ENCODE results near the gene DLG2.

DLG2 gene

DNA sequence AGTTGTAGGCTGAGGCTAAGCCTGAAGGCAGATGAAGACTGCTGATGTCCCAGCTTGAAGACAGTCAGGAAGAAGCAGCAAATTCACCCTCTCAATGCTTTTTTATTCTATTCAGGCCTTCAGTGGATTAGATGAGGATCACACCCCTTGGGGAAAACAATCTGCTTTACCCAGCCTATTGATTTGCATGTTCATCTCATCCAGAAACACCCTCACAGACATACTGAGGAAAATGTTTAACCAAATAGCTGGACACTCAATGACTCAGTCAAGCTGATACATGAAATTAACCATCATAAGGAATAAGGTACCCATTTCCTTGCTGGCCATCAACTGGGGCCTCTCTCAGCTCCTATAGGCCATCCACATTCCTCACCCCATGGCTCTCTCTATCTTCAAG is 1791.1 kb downstream of the DLG2 start:
- H3K4me1 ChIP-seq (ENCODE audit: control insufficient read depth, insufficient read depth, low read length, poor library complexity, severe bottlenecking) = no peaks in the 10 kb centered on the region
- no peak overlapping the region for H3K27ac ChIP-seq (ENCODE audit: insufficient read depth, low read length, poor library complexity, severe bottlenecking)

DNA sequence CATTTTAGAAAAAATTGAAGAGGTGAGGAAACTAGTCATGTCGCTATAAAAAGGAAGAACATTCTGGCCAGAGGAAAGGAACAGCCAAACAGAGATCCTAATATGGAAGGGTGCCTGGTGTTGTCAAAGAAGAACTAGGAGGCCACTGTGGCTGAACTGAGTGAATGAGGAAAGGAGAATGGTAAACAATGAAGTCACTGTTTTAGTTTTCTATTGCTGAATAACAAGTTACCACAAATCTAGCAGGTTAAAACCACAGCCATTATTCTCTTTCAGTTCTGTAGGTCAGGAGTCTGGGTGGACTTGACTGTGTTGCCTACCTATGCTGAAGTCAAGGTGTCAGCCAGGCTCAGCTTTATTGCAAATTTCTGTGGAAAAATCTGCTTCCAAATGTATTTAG is 1791.7 kb downstream of the DLG2 start:
- Histone ChIP-seq H3K27ac (ENCODE audit: insufficient read depth, low read length, poor library complexity, severe bottlenecking) (no peak overlapping the region), H3K4me1 (ENCODE audit: control insufficient read depth, insufficient read depth, low read length, poor library complexity, severe bottlenecking) (no peaks in the 10 kb centered on the region), H3K27me3 (replicated peaks; ENCODE audit: control insufficient read depth, insufficient read depth, low read length, poor library complexity, severe bottlenecking) (no peaks in the 10 kb centered on the region), H3K9me3 (ENCODE audit: control insufficient read depth, low read length) (no peaks in the 10 kb centered on the region), H3K36me3 (ENCODE audit: control insufficient read depth, insufficient read depth, low read length) (no peaks in the 10 kb centered on the region), H3K4me3 (ENCODE audit: insufficient read depth, low read depth, low read length, poor library complexity, severe bottlenecking) (no peak overlapping the region)
- no peak for DNase-seq

More for the DNA sequence above, 1791.1 kb downstream of the DLG2 start:
- Histone ChIP-seq H3K4me3 (ENCODE audit: insufficient read depth, low read depth, low read length, poor library complexity, severe bottlenecking) (no peak overlapping the region), H3K36me3 (ENCODE audit: control insufficient read depth, insufficient read depth, low read length) (no peaks in the 10 kb centered on the region), H3K27me3 (replicated peaks; ENCODE audit: control insufficient read depth, insufficient read depth, low read length, poor library complexity, severe bottlenecking) (no peaks in the 10 kb centered on the region), H3K9me3 (ENCODE audit: control insufficient read depth, low read length) (no peaks in the 10 kb centered on the region)
- DNase-seq = no peak

DNA sequence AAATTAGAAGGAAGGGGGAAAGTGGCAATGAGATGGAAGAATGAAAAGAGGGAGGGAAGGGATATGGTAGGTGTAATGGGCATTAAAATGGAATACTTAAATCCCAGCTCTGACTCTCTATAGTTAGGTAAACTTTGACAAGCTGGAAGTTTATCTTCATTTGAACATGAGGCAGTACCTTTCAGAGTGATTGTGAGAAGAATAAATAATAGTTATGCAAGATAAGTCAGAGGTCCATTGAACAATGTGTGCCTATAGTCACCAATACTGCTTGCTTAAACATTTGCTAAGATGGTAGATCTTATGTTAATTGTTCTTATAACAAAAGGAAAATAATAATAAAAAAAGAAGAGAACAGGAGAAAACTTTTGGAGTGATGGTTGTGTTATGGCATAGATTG is 1795.2 kb downstream of the DLG2 start:
- Histone ChIP-seq H3K9me3 (ENCODE audit: control insufficient read depth, low read length) (no peaks in the 10 kb centered on the region), H3K4me3 (ENCODE audit: insufficient read depth, low read depth, low read length, poor library complexity, severe bottlenecking) (no peak overlapping the region), H3K4me1 (ENCODE audit: control insufficient read depth, insufficient read depth, low read length, poor library complexity, severe bottlenecking) (no peaks in the 10 kb centered on the region), H3K27me3 (replicated peaks; ENCODE audit: control insufficient read depth, insufficient read depth, low read length, poor library complexity, severe bottlenecking) (no peaks in the 10 kb centered on the region), H3K36me3 (ENCODE audit: control insufficient read depth, insufficient read depth, low read length) (no peaks in the 10 kb centered on the region), H3K27ac (ENCODE audit: insufficient read depth, low read length, poor library complexity, severe bottlenecking) (no peak overlapping the region)
- DNase-seq = no peak

DNA sequence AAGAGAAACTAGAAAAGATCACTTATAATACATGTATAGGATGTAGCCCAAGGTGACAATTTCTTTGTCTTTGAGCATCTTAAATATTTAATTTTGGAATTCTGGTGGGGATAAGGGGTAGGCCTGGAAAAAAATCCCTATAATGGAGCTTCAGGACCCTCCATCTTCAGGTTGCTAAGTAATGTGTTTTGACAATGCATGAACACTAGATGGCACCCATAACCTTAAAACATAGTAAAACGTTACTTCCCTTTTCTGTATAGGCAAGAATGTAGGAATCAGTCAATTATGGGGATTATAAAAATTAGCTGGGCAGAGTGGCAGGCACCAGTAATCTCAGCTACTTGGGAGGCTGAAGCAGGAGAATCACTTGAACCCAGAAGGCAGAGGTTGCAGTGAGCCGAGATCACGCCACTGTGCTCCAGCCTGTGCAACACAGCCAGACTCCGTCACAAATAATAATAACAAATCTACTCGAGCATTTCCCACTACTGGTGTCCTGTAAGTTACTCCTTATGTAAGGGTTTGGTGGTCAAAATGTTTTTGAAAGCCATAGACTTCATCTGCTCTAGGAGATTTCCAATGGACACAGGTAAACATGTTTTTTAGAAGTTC is 1799.1 kb downstream of the DLG2 start:
- no peaks in the 10 kb centered on the region for H3K9me3 ChIP-seq (ENCODE audit: control insufficient read depth, low read length)
- DNase-seq = no peak
- no peak overlapping the region for H3K27ac ChIP-seq (ENCODE audit: insufficient read depth, low read length, poor library complexity, severe bottlenecking)
- H3K4me3 ChIP-seq (ENCODE audit: insufficient read depth, low read depth, low read length, poor library complexity, severe bottlenecking) = no peak overlapping the region
- no peaks in the 10 kb centered on the region for H3K4me1 ChIP-seq (ENCODE audit: control insufficient read depth, insufficient read depth, low read length, poor library complexity, severe bottlenecking)
- no peaks in the 10 kb centered on the region for H3K27me3 ChIP-seq (replicated peaks; ENCODE audit: control insufficient read depth, insufficient read depth, low read length, poor library complexity, severe bottlenecking)
- H3K36me3 ChIP-seq (ENCODE audit: control insufficient read depth, insufficient read depth, low read length) = no peaks in the 10 kb centered on the region

DNA sequence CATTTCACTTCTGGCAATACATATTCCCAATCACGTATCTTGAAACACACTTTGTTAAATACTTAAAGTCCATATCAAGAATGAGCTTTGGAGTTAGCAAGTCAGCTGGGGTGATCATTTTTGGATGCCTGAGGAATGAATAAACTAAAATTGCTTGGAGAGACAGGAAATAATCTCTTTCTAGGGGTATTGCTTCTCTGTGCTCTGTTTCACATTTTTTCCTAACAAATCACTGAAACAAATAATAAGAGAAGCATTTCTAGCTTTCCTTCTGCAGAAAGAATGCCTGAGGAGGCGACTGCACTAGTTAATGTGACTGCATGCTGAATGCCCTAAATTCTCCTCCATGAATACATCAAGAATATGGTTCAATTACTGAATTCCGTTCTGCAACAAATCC is 1799.6 kb downstream of the DLG2 start:
- no peaks in the 10 kb centered on the region for H3K36me3 ChIP-seq (ENCODE audit: control insufficient read depth, insufficient read depth, low read length)
- DNase-seq = no peak
- no peaks in the 10 kb centered on the region for H3K4me1 ChIP-seq (ENCODE audit: control insufficient read depth, insufficient read depth, low read length, poor library complexity, severe bottlenecking)
- no peak overlapping the region for H3K27ac ChIP-seq (ENCODE audit: insufficient read depth, low read length, poor library complexity, severe bottlenecking)
- no peak overlapping the region for H3K4me3 ChIP-seq (ENCODE audit: insufficient read depth, low read depth, low read length, poor library complexity, severe bottlenecking)
- H3K27me3 ChIP-seq (replicated peaks; ENCODE audit: control insufficient read depth, insufficient read depth, low read length, poor library complexity, severe bottlenecking) = no peaks in the 10 kb centered on the region
- H3K9me3 ChIP-seq (ENCODE audit: control insufficient read depth, low read length) = no peaks in the 10 kb centered on the region

DNA sequence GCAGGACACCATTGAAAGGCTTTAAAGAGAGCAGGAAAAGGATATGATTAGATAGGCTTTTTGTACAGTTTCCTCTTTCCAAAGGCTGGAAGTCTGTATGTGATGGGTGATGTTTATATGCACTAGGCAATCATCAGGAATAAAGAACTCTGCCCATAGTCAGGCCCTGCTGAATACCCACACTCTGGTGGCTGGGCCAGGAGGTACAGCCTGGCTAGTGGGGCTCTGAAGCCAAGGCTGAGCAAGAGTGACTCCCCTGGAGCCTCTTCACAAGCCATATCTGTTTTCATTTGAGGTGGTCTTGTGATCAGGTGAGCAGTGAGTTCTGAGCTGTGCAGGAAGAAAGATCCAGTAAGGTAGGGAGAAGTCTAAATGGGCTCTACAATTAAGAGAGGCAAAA is 1801.1 kb downstream of the DLG2 start:
- DNase-seq = no peak
- Histone ChIP-seq H3K4me3 (ENCODE audit: insufficient read depth, low read depth, low read length, poor library complexity, severe bottlenecking) (no peak overlapping the region), H3K27me3 (replicated peaks; ENCODE audit: control insufficient read depth, insufficient read depth, low read length, poor library complexity, severe bottlenecking) (no peaks in the 10 kb centered on the region), H3K4me1 (ENCODE audit: control insufficient read depth, insufficient read depth, low read length, poor library complexity, severe bottlenecking) (no peaks in the 10 kb centered on the region), H3K9me3 (ENCODE audit: control insufficient read depth, low read length) (no peaks in the 10 kb centered on the region), H3K36me3 (ENCODE audit: control insufficient read depth, insufficient read depth, low read length) (no peaks in the 10 kb centered on the region), H3K27ac (ENCODE audit: insufficient read depth, low read length, poor library complexity, severe bottlenecking) (no peak overlapping the region)

DNA sequence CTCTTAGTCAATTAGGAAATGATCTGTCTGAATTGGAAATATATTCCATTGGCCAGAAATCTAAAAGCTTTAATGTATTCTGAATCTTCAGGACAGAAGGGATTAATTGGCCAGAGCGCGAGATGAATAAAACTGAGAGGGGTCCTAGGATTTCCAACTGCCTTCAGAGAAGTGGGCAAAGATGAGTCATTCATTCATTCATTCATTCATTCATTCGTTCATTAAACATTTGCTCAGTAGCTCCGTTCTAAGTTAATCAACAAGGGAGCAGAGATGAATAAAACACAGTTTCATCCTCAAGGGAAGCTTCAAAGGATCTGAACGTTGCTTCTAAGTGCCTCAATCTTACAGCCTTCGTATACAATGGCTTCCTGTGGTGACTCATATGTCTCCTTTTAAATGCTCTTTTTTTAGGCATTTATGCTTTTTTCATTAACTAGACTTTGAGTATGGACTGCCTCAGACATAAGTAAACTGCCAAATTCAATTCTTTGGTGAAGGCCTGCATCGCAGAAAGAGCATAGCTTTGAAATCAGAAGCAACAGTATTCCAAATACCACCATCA is 1803.6 kb downstream of the DLG2 start:
- H3K27ac ChIP-seq (ENCODE audit: insufficient read depth, low read length, poor library complexity, severe bottlenecking) = no peak overlapping the region
- H3K27me3 ChIP-seq (replicated peaks; ENCODE audit: control insufficient read depth, insufficient read depth, low read length, poor library complexity, severe bottlenecking) = no peaks in the 10 kb centered on the region
- no peaks in the 10 kb centered on the region for H3K9me3 ChIP-seq (ENCODE audit: control insufficient read depth, low read length)
- DNase-seq = no peak
- no peak overlapping the region for H3K4me3 ChIP-seq (ENCODE audit: insufficient read depth, low read depth, low read length, poor library complexity, severe bottlenecking)
- H3K36me3 ChIP-seq (ENCODE audit: control insufficient read depth, insufficient read depth, low read length) = no peaks in the 10 kb centered on the region
- H3K4me1 ChIP-seq (ENCODE audit: control insufficient read depth, insufficient read depth, low read length, poor library complexity, severe bottlenecking) = no peaks in the 10 kb centered on the region

DNA sequence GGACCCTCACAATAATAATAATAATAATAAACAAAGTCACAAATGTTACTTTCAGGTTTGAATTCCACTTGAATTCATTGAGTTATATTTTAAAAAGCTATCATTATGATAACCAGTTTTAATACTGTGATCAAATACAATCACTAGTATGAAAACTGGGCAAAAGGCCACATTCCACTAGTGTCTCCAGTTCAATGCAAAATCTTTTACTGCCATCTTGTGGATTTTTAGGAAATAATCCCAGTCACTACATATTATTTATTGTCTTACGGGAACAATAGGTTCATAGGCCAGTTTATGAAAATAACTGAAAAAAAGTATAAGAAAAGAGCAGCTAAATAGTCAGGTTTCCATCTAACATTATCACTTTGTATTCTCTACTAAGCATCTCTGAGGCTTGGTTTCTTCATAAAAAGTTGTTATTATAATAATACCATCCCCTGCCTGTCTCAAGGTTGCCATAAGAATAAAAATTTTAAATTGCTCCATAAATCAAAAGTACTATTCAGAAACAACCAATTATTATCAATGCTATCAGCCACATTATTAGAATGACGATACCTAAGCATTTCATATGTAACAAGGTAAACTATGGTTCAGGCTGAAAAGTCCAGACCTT is 1807.1 kb downstream of the DLG2 start:
- no peak for DNase-seq
- Histone ChIP-seq H3K27ac (ENCODE audit: insufficient read depth, low read length, poor library complexity, severe bottlenecking) (no peak overlapping the region), H3K9me3 (ENCODE audit: control insufficient read depth, low read length) (no peaks in the 10 kb centered on the region), H3K27me3 (replicated peaks; ENCODE audit: control insufficient read depth, insufficient read depth, low read length, poor library complexity, severe bottlenecking) (no peaks in the 10 kb centered on the region), H3K36me3 (ENCODE audit: control insufficient read depth, insufficient read depth, low read length) (no peaks in the 10 kb centered on the region), H3K4me3 (ENCODE audit: insufficient read depth, low read depth, low read length, poor library complexity, severe bottlenecking) (no peak overlapping the region), H3K4me1 (ENCODE audit: control insufficient read depth, insufficient read depth, low read length, poor library complexity, severe bottlenecking) (no peaks in the 10 kb centered on the region)

DNA sequence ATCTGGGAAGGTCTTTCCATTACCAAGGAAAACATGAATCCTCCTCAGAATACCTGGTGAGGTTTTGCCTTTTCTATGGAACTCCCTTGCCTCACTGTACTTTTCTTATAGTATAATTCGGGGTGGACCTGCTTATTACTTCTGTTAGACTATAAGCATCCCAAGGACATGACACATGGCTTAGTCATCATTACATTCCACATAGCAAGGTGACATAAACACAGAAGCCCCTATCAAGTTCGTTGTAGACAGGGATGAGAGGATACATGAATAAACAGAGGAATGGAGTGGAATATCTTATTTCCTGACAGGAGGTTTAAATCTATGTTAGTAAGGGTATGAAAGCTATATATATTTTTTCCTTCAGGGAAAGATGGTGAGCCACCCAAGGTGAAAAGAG is 1808.8 kb downstream of the DLG2 start:
- Histone ChIP-seq H3K4me1 (ENCODE audit: control insufficient read depth, insufficient read depth, low read length, poor library complexity, severe bottlenecking) (no peaks in the 10 kb centered on the region), H3K4me3 (ENCODE audit: insufficient read depth, low read depth, low read length, poor library complexity, severe bottlenecking) (no peak overlapping the region), H3K27ac (ENCODE audit: insufficient read depth, low read length, poor library complexity, severe bottlenecking) (no peak overlapping the region), H3K27me3 (replicated peaks; ENCODE audit: control insufficient read depth, insufficient read depth, low read length, poor library complexity, severe bottlenecking) (no peaks in the 10 kb centered on the region), H3K36me3 (ENCODE audit: control insufficient read depth, insufficient read depth, low read length) (no peaks in the 10 kb centered on the region), H3K9me3 (ENCODE audit: control insufficient read depth, low read length) (no peaks in the 10 kb centered on the region)
- no peak for DNase-seq

DNA sequence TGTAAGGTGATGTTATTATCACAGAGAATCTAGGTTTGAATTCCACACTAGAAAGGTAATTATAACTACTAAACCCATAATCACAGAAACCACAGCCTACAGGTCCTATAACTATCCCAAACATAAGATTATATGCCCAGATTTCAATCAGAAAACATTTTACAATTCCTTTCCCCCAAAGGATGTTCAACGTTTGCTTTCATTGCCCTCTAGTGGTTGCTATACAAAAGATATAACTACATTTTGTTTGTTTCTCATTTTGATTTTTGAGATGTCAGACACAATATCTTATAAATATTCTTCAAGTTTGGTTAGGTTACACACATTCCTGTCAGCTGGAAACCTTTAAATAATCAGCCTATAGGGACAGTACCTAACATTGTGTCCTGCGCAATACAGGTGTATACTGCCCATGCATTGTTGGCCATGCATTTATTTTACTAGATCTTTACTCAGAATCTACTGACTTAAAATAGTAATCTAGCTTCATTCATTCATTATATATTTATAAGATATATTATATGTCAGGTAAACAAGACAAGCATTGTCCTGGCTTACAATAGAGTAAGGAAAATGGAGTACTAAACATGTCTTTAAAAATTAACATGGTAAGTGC is 1810.5 kb downstream of the DLG2 start:
- H3K4me1 ChIP-seq (ENCODE audit: control insufficient read depth, insufficient read depth, low read length, poor library complexity, severe bottlenecking) = no peaks in the 10 kb centered on the region
- H3K9me3 ChIP-seq (ENCODE audit: control insufficient read depth, low read length) = no peaks in the 10 kb centered on the region
- DNase-seq = no peak

More for the DNA sequence above, 1810.5 kb downstream of the DLG2 start:
- no peak overlapping the region for H3K4me3 ChIP-seq (ENCODE audit: insufficient read depth, low read depth, low read length, poor library complexity, severe bottlenecking)
- no peak overlapping the region for H3K27ac ChIP-seq (ENCODE audit: insufficient read depth, low read length, poor library complexity, severe bottlenecking)
- H3K36me3 ChIP-seq (ENCODE audit: control insufficient read depth, insufficient read depth, low read length) = no peaks in the 10 kb centered on the region
- H3K27me3 ChIP-seq (replicated peaks; ENCODE audit: control insufficient read depth, insufficient read depth, low read length, poor library complexity, severe bottlenecking) = no peaks in the 10 kb centered on the region

Measured in effector memory CD4-positive, alpha-beta T cell (primary cell).